Aorta (tissue), 5 donors: ENCODE data around the gene ZDHHC3. TPM values are rescaled to one million over a fixed set of nuclear protein-coding genes. Genes with fewer than 3 reads are reported as not detected.

Experiments
- ATAC-seq: fragments of 200-7000 bp; cut with Tn5 transposase; one replicate; pipeline ENCODE4 v1.9.1; 2022; ENCODE audit warnings: moderate library complexity; ENCODE audit not compliant: low FRiP score
- DNase-seq, 2 donors: peaks; one replicate each; pipeline ENCODE4 v3.0.0-alpha.2; 2020
- H3K27ac ChIP-seq, 2 donors: one replicate each; pipeline ENCODE4 v1.5.1; 2013; ENCODE audit warnings: low read length in 2 of 2, mild to moderate bottlenecking in 2 of 2, moderate library complexity in 2 of 2, control low read depth in 1 of 2, inconsistent platforms in 1 of 2, low read depth in 1 of 2
- H3K27me3 ChIP-seq, 2 donors: one replicate each; pipeline ENCODE4 v1.6.1; 2013; ENCODE audit warnings: control low read depth in 1 of 2, low read length in 1 of 2, mild to moderate bottlenecking in 1 of 2, moderate library complexity in 1 of 2; ENCODE audit not compliant: insufficient read depth in 2 of 2, control insufficient read depth in 1 of 2
- H3K36me3 ChIP-seq, 2 donors: one replicate each; pipeline ENCODE4 v1.6.1; 2013; ENCODE audit warnings: control low read depth in 1 of 2, low read length in 1 of 2, mild to moderate bottlenecking in 1 of 2; ENCODE audit not compliant: insufficient read depth in 2 of 2, control insufficient read depth in 1 of 2
- H3K4me1 ChIP-seq, 2 donors: one replicate each; pipeline ENCODE4 v1.6.1; 2013; ENCODE audit warnings: low read length in 2 of 2, control low read depth in 1 of 2, mild to moderate bottlenecking in 1 of 2, moderate library complexity in 1 of 2; ENCODE audit not compliant: insufficient read depth in 2 of 2, control insufficient read depth in 1 of 2
- H3K4me3 ChIP-seq, 2 donors: one replicate each; pipeline ENCODE4 v1.5.1; 2013; ENCODE audit warnings: low read length in 2 of 2, control low read depth in 1 of 2, mild to moderate bottlenecking in 1 of 2
- H3K9me3 ChIP-seq: one replicate; pipeline ENCODE4 v1.6.1; 2013; ENCODE audit warnings: mild to moderate bottlenecking, low read length; ENCODE audit not compliant: control insufficient read depth
- WGBS, 2 donors: extraction: QIAGEN DNeasy Blood & Tissue Kit; methylation state at CpG; one replicate each; pipeline ENCODE4 v1.1.7; 2013; 5-methylcytosine and 5-hydroxymethylcytosine counted together
- intact Hi-C, 2 donors: fragments of 100-400 bp; cut with DNase I; formaldehyde crosslinking; loops; one replicate each; pipeline versions ENCODE4 v1.14.2 to v1.15.0; 2022
- polyA plus RNA-seq, 2 donors: library from polyadenylated mRNA; stranded (reverse); fragments of 200-250 nt; gene quantifications; one replicate each; pipeline ENCODE4 v1.2.3, GENCODE V29; 2013
- total RNA-seq, 2 donors: library from RNA; stranded (reverse); fragmentation: NEBNext Ultra II Directional; extraction: Animal tissue kit (Norgen Biotek cat#: 25700); gene quantifications; one replicate each; pipeline ENCODE4 v1.2.1, GENCODE V29; 2021
- donor health status: healthy with polysubstance abuse.
- donor health status: Bipolar disorder and iron deficiency.
- donor health status: DM: no; HTN: no; CAD: no.
- donor health status: DM: no; HTN: no; CAD: no.
- donor health status: DM: yes; HTN: yes; CAD: no.

ZDHHC3 gene
- total and polyA plus RNA-seq, 4 donors = 44.8 to 62.2 (median 55.0) TPM

GRCh38 chr3:44907612-44908011 is 68.4 kb downstream of the ZDHHC3 start:
- H3K27me3 ChIP-seq = no peaks in the 10 kb centered on the region
- 65 to 67% methylated on average over 4 of the region's 4 CpGs for WGBS, 2 donors
- no peaks in the 10 kb centered on the region for H3K4me1 ChIP-seq
- no peak for DNase-seq
- H3K4me3 ChIP-seq = no peak overlapping the region
- intact Hi-C loops = no loop called here
- H3K9me3 ChIP-seq = peaks cover 1% of the 10 kb centered on the region
- no peak for ATAC-seq
- no peaks in the 10 kb centered on the region for H3K36me3 ChIP-seq
- H3K27ac ChIP-seq = no peak overlapping the region

DNA sequence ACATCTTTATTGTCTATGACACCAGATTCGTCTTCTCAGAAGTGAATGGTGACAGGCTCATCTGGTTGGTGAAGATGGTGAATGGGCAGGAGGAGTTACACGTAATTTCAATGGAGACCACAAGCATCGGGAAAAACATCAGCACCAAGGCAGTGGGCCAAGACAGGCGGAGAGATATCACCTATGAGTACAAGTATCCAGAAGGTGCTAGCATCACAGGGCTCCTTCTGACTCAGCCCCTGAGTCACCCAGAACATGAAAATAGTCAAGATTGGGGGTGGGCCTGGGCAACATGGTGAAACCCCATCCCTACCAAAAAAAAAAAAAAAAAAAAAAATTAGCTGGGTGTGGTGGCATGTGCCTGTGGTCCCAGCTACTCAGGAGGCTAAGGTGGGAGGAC is 69.0 kb downstream of the ZDHHC3 start:
- peaks cover 1% of the 10 kb centered on the region for H3K9me3 ChIP-seq
- H3K36me3 ChIP-seq = no peaks in the 10 kb centered on the region
- H3K4me1 ChIP-seq = no peaks in the 10 kb centered on the region
- no peaks in the 10 kb centered on the region for H3K27me3 ChIP-seq
- DNase-seq = no peak
- no peak overlapping the region for H3K27ac ChIP-seq
- WGBS, 2 donors = 75 to 88% methylated on average over 4 of the region's 4 CpGs
- no peak overlapping the region for H3K4me3 ChIP-seq
- intact Hi-C loops = no loop called here
- ATAC-seq = no peak

GRCh38 chr3:44905446-44906157 is 70.4 kb downstream of the ZDHHC3 start:
- no peak for DNase-seq
- H3K4me1 ChIP-seq = no peaks in the 10 kb centered on the region
- intact Hi-C loops = no loop called here
- no peak overlapping the region for H3K27ac ChIP-seq
- H3K36me3 ChIP-seq = no peaks in the 10 kb centered on the region
- peaks cover 1% of the 10 kb centered on the region for H3K9me3 ChIP-seq
- WGBS, 2 donors = 87 to 89% methylated on average over 3 of the region's 3 CpGs
- no peaks in the 10 kb centered on the region for H3K27me3 ChIP-seq
- H3K4me3 ChIP-seq = no peak overlapping the region
- no peak for ATAC-seq

DNA sequence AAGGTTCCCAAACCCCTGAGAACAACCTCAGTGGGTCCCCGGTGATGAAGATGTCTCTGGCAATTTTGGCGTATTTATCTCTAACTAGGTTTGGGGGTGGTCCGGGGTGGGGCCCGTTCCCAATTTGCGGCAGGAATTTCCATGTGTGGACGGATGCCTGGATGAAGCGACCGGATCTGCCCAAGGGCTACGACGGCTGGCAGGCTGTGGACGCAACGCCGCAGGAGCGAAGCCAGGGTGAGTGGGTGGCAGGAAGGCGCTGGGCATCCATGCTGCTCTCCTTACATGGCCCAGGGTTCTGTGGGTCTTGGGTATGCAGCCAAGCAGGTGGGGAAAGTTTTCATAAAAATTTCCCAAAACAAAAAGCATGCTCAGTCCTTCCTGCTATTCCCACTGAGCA is 72.2 kb downstream of the ZDHHC3 start:
- H3K4me1 ChIP-seq = no peaks in the 10 kb centered on the region
- no peaks in the 10 kb centered on the region for H3K27me3 ChIP-seq
- H3K9me3 ChIP-seq = peaks cover 1% of the 10 kb centered on the region
- intact Hi-C loops = no loop called here
- no peak overlapping the region for H3K27ac ChIP-seq
- no peaks in the 10 kb centered on the region for H3K36me3 ChIP-seq
- no peak overlapping the region for H3K4me3 ChIP-seq
- DNase-seq = no peak
- WGBS, 2 donors = 88% methylated on average over 15 of the region's 15 CpGs
- ATAC-seq = no peak

- no peaks in the 10 kb centered on the region for H3K4me1 ChIP-seq
- H3K4me3 ChIP-seq = no peak overlapping the region
- H3K36me3 ChIP-seq = no peaks in the 10 kb centered on the region
- WGBS, 2 donors = 43 to 51% methylated on average over 2 of the region's 2 CpGs
- intact Hi-C loops = no loop called here
- H3K9me3 ChIP-seq = peaks cover 1% of the 10 kb centered on the region
- no peak overlapping the region for H3K27ac ChIP-seq
- DNase-seq = no peak
- no peaks in the 10 kb centered on the region for H3K27me3 ChIP-seq
- no peak for ATAC-seq
Observed at GRCh38 chr3:44903314-44903713, 72.7 kb downstream of the ZDHHC3 start.

GRCh38 chr3:44902628-44903027 is 73.3 kb downstream of the ZDHHC3 start:
- intact Hi-C loops = no loop called here
- 31 to 35% methylated on average over 4 of the region's 4 CpGs for WGBS, 2 donors

DNA sequence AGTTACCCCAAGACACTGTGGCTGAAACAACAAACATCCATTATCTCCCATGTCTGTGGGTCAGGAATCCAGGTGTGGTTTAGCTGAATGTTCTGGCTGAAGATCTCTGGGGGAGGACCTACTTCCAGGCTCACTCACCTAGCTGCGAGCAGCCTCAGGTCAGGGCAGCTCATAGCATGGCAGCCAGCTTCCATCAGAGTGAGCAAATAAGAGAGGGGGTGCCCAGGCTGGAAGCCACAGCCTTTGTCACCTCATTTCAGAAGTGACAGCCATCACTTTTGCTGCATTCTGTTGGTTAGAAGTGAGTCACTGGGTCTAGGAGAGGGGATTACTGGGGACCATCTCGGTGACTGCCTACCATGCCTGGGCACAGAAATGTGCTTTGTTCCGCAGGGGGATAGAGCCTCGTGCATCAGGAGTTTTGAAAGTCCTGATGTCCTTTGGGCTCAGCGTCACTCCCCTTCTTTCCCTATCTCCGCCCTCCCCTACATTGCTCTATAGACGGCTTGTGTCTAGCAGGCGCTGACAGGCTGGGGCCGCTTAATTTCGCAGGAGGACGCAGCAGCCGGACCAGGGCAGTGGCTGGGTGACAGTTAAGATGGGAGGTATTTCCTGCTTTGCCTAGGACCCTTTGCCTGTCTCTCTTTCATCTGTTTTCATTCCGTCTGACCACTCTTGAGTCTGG is 76.1 kb downstream of the ZDHHC3 start:
- intact Hi-C loops = no loop called here
- no peaks in the 10 kb centered on the region for H3K36me3 ChIP-seq
- H3K27me3 ChIP-seq = no peaks in the 10 kb centered on the region
- no peaks in the 10 kb centered on the region for H3K4me1 ChIP-seq
- H3K4me3 ChIP-seq = no peak overlapping the region
- no peaks in the 10 kb centered on the region for H3K9me3 ChIP-seq
- no peak for ATAC-seq
- DNase-seq = no peak
- 53 to 54% methylated on average over 13 of the region's 13 CpGs for WGBS, 2 donors
- no peak overlapping the region for H3K27ac ChIP-seq

More at GRCh38 chr3:44902628-44903027, 73.3 kb downstream of the ZDHHC3 start:
- H3K27me3 ChIP-seq = no peaks in the 10 kb centered on the region
- no peaks in the 10 kb centered on the region for H3K36me3 ChIP-seq
- H3K9me3 ChIP-seq = peaks cover 1% of the 10 kb centered on the region
- H3K27ac ChIP-seq = no peak overlapping the region
- no peak overlapping the region for H3K4me3 ChIP-seq
- no peak for ATAC-seq
- no peak for DNase-seq
- no peaks in the 10 kb centered on the region for H3K4me1 ChIP-seq

DNA sequence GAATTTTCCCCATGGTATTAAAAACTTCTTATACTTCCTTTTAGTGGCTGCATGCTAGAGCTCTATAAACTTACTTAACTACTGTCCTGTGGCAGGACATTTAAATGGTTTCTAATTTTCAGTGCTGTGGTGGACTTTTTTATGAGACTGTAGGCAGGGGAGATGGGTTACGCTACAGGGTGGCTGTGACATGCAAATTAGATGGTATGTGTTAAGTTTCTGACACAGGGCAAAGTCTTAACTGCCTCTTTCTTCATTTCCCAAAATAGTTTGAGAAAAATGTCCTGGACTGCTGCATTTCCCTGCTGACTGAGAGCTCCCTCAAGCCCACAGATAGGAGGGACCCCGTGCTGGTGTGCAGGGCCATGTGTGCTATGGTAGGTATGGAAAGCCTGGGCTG is 79.5 kb downstream of the ZDHHC3 start:
- ATAC-seq (no peak), DNase-seq (no peak)
- no peaks in the 10 kb centered on the region for H3K4me1 ChIP-seq
- no peak overlapping the region for H3K4me3 ChIP-seq
- intact Hi-C loops = no loop called here
- no peak overlapping the region for H3K27ac ChIP-seq
- H3K9me3 ChIP-seq = no peaks in the 10 kb centered on the region
- H3K27me3 ChIP-seq = no peaks in the 10 kb centered on the region
- 41 to 44% methylated on average over 2 of the region's 2 CpGs for WGBS, 2 donors
- no peaks in the 10 kb centered on the region for H3K36me3 ChIP-seq

DNA sequence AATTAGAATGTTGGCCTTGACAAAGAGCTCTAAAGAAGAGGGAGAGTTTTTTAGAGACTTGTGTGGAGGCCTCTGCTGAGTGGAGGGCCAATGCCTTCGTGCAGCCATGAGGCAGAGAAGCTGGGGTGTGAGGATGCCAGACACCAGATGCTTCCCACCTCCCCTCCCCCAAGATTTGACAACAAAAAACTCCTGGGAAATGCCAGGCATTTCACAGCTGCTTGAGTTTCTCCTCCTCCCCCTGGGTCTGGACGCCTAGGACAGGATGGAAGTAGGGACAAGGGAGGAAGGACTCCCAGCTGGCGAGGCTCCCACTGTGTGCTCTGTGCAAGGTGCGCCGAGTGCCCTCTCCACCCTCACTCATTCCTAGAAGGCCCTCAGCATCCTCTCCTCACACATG is 81.5 kb downstream of the ZDHHC3 start:
- H3K4me1 ChIP-seq = no peaks in the 10 kb centered on the region
- H3K36me3 ChIP-seq = no peaks in the 10 kb centered on the region
- intact Hi-C loops = no loop called here
- H3K27ac ChIP-seq = no peak overlapping the region
- ATAC-seq (no peak), DNase-seq (no peak)
- 53 to 55% methylated on average over 5 of the region's 5 CpGs for whole genome bisulfite sequencing, 2 donors
- no peak overlapping the region for H3K4me3 ChIP-seq
- no peaks in the 10 kb centered on the region for H3K9me3 ChIP-seq
- no peaks in the 10 kb centered on the region for H3K27me3 ChIP-seq
